Measurements from ENCODE around the gene TNFRSF19.

Gene TNFRSF19

DNA sequence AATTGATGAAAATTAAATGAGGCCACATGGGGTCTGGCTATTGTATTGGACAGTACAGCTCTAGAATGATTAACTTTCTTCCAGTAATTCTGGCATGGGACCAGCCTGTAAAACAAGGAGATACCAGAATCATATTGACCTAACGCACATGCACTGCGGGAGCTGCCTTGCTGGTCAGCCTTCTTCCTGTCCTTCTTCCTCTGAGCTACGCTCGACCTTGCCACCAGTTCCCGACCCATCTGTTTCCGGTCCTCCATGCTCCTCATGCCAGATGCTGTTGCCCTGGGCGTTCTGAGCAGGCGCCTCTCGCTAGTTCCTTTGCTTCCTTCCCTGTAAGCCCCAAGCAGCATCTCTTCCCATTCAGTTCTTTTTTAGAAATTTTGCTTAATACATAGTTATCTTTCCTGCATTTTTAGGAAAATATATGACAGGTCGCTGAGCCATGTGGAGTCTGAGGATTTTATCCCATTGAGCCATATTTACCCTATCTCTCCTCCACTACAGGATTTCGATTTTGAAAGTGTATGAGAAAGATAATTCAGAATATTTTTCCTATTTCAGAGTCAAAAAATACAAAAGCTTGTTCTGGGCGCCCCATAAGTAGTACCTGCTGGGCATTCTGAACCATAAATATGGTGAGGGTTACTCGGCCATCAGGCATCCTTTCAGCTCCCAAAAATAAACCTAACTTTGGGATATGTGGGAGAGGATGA, 38.6 kb downstream of the TNFRSF19 start:
- H3K27ac Mint-ChIP-seq: no peak overlapping the region
- peaks cover 17% of the 10 kb centered on the region for H3K4me1 Mint-ChIP-seq (ENCODE audit: low read depth)
- no peaks in the 10 kb centered on the region for H3K36me3 Mint-ChIP-seq (ENCODE audit: low read depth)
- no peaks in the 10 kb centered on the region for H3K9me3 Mint-ChIP-seq
- peaks cover 18% of the 10 kb centered on the region for H3K27me3 Mint-ChIP-seq
- H3K4me3 Mint-ChIP-seq: peak overlapping the region; percentile 53

DNA sequence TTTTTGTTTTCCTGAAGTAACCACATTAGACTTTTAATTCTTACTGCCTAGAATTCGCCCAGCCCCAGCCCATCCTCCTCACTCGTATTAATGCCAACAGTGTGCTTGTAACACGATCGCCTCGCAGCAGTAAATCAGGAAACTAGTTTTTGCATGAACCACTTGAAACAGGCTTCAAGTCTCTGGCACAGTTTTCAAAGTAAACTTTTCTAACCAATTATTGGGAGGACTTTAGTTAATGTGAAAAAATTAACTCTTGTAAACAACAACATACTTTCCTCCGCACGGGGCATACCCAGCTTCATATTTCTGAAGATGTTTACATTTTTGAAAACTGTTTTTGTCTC, 39.2 kb downstream of the TNFRSF19 start:
- Mint-ChIP-seq H3K9me3 (no peaks in the 10 kb centered on the region), H3K27me3 (peaks cover 18% of the 10 kb centered on the region), H3K4me1 (ENCODE audit: low read depth) (peaks cover 17% of the 10 kb centered on the region), H3K36me3 (ENCODE audit: low read depth) (no peaks in the 10 kb centered on the region), H3K4me3 (peak overlapping the region; percentile 53), H3K27ac (no peak overlapping the region)

DNA sequence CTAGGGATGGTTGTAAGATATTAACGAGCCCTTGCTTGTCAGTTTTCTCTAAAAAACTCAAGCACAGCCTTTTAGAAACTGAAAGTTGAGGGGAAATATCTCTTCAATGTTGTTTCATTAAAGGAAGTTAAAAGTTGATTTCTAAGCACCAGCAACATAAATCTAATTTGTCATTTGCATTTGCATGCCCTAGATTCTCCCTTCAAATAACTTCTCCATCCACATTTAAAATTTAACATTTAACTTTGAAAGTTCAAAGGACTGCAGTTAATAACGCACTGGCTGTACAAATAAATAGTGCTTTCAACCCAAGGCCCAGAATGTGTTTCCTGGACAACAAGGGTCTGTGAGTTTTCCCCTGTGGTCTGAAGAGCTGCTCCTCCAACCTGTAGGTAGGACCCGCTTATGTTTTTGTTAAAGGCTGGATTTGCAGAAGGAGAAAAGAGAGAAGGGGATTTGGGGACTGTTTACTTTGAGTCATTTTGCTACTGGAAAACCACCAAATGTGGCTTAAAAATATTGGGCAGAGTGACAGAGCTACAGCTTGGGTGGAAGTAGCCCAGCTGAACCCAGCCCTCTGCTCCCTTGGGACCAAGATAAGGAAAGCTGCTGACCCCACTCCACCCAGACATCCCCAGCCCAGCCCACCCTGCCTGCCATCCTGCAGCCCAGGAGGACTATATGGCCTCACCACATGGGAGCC, 39.8 kb downstream of the TNFRSF19 start:
- Mint-ChIP-seq H3K9me3 (no peaks in the 10 kb centered on the region), H3K27me3 (peaks cover 18% of the 10 kb centered on the region), H3K27ac (no peak overlapping the region), H3K4me3 (peak overlapping the region; percentile 30), H3K4me1 (ENCODE audit: low read depth) (peaks cover 17% of the 10 kb centered on the region), H3K36me3 (ENCODE audit: low read depth) (no peaks in the 10 kb centered on the region)

DNA sequence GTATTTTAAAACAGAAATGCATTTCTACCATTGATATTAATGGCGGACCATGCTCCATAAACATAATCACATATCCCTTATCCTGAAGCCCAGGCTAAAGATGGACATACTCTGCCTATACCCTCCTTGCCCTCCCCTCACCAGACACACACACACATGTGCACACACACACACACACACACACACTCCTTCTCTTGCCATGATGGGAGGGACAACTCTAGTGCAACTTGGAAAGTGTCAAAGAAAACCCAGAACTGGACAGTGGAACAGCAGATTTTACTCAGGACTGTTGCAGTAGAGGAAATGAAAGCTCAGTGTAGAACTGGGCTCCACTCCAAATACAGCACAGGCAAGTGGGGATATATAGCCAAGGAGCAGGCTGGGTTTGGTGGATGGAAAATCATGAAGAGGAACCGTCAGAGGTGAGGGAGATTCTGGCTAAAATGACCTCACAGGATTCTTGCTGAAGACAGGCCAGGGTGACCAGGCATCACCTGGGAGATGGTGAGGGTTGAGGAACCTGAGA, 40.8 kb downstream of the TNFRSF19 start:
- Mint-ChIP-seq H3K27ac (no peak overlapping the region), H3K27me3 (peaks cover 14% of the 10 kb centered on the region), H3K4me3 (no peak overlapping the region), H3K9me3 (no peaks in the 10 kb centered on the region), H3K36me3 (ENCODE audit: low read depth) (no peaks in the 10 kb centered on the region), H3K4me1 (ENCODE audit: low read depth) (peaks cover 17% of the 10 kb centered on the region)

DNA sequence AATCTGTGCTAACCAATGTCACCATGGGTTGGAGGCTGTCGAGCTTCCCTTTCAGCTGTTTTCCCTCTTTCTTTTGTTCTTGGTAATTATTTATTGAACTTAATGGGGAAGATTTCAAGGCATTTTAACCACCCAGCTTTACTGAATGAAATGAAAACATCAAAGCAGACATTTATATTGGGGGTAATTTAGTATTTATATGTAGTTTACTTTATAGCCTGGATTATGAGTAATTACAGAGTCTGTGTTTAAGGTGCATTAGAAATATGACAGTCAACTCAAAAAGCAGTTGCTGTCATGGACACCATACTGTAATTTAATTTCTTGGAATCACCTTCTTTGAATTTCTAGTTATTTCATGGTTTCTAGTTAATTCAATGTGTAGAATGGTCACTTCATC, 42.0 kb downstream of the TNFRSF19 start:
- Mint-ChIP-seq H3K36me3 (ENCODE audit: low read depth) (no peaks in the 10 kb centered on the region), H3K27ac (no peak overlapping the region), H3K4me1 (ENCODE audit: low read depth) (peaks cover 18% of the 10 kb centered on the region), H3K4me3 (no peak overlapping the region), H3K9me3 (no peaks in the 10 kb centered on the region), H3K27me3 (peaks cover 14% of the 10 kb centered on the region)

DNA sequence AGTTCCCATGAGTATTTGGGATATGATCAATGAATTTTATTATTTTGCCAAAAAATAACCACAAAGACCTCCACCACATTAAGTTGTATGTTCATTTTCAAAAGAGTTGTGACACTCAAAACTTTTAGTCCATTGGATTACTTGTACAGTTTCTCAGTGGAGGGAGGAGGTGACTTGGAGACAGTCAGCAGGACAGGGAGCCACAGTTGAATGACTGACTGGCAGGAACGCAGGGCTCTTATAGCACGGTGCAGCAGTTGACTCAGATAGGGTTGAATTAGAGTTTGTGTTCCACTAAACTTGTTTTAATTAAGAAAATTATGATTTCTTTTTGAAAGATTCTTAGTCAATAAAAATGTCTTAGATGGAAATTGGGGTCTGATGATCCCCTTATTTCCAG, 42.5 kb downstream of the TNFRSF19 start:
- Mint-ChIP-seq H3K4me1 (ENCODE audit: low read depth) (peaks cover 21% of the 10 kb centered on the region), H3K27ac (no peak overlapping the region), H3K4me3 (no peak overlapping the region), H3K27me3 (peaks cover 14% of the 10 kb centered on the region), H3K9me3 (no peaks in the 10 kb centered on the region), H3K36me3 (ENCODE audit: low read depth) (no peaks in the 10 kb centered on the region)

DNA sequence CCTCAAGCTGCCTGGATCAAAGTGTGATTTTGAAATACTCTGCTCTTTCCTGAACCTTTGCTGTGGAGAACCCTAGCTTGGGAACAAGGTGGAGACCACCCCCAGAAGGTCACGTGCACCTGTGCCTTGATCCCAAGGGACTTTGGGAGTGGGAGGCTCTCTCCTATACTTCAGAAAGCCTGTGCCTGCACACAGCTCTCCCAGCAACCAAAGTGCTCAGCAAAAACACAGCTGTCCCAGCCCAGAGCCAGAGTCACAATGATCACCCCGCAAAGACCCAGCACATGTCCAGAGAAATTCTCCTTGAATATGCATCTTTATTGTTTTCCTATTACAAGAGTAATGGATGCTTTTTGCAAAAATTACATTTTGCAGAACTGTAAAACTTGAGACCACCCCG, 43.4 kb downstream of the TNFRSF19 start:
- Mint-ChIP-seq H3K27me3 (peaks cover 14% of the 10 kb centered on the region), H3K36me3 (ENCODE audit: low read depth) (no peaks in the 10 kb centered on the region), H3K4me3 (no peak overlapping the region), H3K4me1 (ENCODE audit: low read depth) (peaks cover 20% of the 10 kb centered on the region), H3K9me3 (no peaks in the 10 kb centered on the region), H3K27ac (no peak overlapping the region)

DNA sequence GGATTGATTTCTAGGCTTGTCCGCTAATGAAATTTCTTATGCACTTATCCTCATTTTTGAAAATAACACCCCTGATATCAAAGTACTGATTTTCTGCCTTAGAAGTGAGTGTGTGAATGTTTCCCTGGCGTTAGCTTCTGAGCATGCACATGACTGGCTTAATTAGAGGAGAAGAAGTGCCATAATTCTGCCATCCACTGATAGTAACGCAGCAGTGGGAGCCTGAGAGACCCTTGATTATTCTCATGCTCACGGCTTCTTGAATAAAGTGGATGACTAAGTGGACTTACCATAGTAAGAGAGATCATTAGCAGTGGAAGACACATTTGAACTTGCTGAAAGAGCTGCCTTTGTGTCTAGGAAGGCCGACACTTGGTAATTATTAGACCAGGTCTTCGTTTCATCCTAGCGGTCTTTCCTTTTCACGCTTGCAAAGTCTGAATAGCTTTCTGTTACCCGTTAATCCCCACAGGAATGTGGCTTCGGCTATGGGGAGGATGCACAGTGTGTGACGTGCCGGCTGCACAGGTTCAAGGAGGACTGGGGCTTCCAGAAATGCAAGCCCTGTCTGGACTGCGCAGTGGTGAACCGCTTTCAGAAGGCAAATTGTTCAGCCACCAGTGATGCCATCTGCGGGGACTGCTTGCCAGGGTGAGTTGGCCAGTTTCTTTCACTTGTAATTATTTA, 45.3 kb downstream of the TNFRSF19 start:
- H3K27ac Mint-ChIP-seq: no peak overlapping the region
- H3K4me3 Mint-ChIP-seq: no peak overlapping the region
- no peaks in the 10 kb centered on the region for H3K36me3 Mint-ChIP-seq (ENCODE audit: low read depth)
- peaks cover 4% of the 10 kb centered on the region for H3K4me1 Mint-ChIP-seq (ENCODE audit: low read depth)
- H3K9me3 Mint-ChIP-seq: no peaks in the 10 kb centered on the region
- H3K27me3 Mint-ChIP-seq: peaks cover 7% of the 10 kb centered on the region

DNA sequence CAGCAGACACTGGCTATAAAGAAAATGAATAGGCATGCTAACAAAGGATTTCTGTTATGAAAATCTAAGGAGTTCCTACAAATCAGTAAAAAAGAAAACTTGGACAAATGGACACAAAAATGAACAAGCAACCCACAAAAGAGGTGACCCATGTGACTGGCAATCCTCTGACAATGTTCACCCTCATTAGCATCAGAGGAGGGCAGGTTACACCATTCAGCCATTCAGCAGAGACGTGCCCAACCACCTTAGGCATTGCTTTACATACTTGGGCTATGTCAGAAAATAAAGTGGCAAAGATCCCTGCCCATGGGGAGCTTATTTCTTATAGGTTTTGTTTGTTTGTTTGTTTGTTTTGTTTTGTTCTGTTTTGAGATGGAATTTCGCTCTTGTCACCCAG, 46.0 kb downstream of the TNFRSF19 start:
- Mint-ChIP-seq H3K4me1 (ENCODE audit: low read depth) (peaks cover 4% of the 10 kb centered on the region), H3K27ac (no peak overlapping the region), H3K36me3 (ENCODE audit: low read depth) (no peaks in the 10 kb centered on the region), H3K4me3 (no peak overlapping the region), H3K9me3 (no peaks in the 10 kb centered on the region), H3K27me3 (peaks cover 7% of the 10 kb centered on the region)

DNA sequence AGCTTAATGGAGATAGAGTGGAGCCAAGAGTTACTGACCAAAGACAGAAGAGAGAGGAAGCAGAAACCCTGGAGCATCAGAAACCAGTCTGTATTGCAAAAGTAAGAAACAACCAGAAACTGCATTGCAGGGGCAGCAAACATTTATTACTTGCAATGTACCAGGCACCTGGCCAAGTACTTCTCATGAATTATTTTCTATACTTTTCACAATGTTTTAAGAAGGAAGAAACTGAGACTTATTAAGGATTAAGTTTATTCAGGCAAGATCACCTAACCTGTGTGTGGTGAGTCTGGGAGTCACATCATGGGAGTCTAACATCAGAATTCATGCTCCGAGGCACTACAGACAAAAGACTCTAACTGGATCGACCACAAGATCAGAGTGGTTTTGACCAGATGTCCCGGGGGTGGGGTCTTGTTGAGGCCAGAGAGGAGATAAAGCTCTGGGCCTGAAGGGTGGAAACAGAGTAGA, 47.4 kb downstream of the TNFRSF19 start:
- H3K4me1 Mint-ChIP-seq (ENCODE audit: low read depth): peaks cover 4% of the 10 kb centered on the region
- H3K27ac Mint-ChIP-seq: no peak overlapping the region
- H3K4me3 Mint-ChIP-seq: no peak overlapping the region
- peaks cover 7% of the 10 kb centered on the region for H3K27me3 Mint-ChIP-seq
- no peaks in the 10 kb centered on the region for H3K9me3 Mint-ChIP-seq
- no peaks in the 10 kb centered on the region for H3K36me3 Mint-ChIP-seq (ENCODE audit: low read depth)

DNA sequence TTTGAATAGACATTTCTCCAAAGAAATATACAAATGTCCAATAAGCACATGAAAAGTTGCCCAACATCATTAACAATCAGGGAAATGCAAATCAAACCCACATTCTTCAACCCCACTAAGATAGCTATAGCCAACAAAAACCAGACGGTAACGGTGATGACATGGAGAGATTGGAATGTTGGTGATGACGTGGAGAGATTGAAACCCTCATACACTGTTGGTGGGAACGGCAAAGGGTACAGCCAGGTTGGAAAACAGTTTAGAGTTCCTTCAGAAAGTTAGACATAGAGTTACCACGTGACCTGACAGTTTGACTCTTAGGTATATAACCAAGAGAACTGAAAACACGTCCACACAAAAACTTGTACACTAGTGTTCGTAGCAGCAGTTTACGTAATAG, 48.1 kb downstream of the TNFRSF19 start:
- H3K27ac Mint-ChIP-seq: no peak overlapping the region
- no peak overlapping the region for H3K4me3 Mint-ChIP-seq
- H3K36me3 Mint-ChIP-seq (ENCODE audit: low read depth): no peaks in the 10 kb centered on the region
- H3K4me1 Mint-ChIP-seq (ENCODE audit: low read depth): peaks cover 4% of the 10 kb centered on the region
- H3K9me3 Mint-ChIP-seq: no peaks in the 10 kb centered on the region
- peaks cover 6% of the 10 kb centered on the region for H3K27me3 Mint-ChIP-seq

DNA sequence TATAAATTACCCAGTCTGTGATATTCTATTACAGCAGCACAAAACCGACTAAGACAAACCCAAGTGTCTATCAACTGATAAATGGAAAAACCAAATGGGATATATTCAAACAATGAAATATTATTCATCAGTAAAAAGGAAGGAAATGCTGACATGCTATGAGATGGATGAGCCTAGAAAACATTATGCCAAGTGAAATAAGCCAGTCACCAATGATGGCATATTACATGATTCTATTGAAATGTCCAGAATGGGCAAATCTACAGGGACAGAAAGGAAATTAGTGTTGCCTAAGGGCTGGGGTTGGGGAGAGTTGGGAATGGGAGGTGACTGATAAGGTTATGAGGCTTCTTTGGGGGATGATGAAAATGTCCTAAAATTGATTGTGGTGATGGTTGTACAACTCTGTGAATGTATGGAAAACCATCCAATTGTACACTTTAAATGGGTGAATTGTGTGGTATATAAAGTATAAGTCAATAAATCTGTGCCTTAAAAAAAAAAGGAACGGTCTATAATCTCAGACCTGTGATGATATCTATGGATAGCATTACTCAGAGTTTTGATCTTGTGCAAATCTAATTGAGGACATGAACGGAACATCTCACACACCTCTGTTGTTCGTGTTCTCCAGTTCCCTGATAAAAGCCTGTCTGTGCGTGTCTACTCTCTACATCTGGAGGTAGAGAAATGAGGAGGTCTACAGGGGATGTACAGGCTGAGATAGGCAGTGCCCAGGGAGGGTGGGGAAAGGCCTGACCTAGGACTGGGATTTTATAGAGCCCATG, 49.0 kb downstream of the TNFRSF19 start:
- Mint-ChIP-seq H3K4me1 (ENCODE audit: low read depth) (peaks cover 4% of the 10 kb centered on the region), H3K27ac (no peak overlapping the region), H3K4me3 (no peak overlapping the region), H3K9me3 (no peaks in the 10 kb centered on the region), H3K27me3 (no peaks in the 10 kb centered on the region), H3K36me3 (ENCODE audit: low read depth) (no peaks in the 10 kb centered on the region)

DNA sequence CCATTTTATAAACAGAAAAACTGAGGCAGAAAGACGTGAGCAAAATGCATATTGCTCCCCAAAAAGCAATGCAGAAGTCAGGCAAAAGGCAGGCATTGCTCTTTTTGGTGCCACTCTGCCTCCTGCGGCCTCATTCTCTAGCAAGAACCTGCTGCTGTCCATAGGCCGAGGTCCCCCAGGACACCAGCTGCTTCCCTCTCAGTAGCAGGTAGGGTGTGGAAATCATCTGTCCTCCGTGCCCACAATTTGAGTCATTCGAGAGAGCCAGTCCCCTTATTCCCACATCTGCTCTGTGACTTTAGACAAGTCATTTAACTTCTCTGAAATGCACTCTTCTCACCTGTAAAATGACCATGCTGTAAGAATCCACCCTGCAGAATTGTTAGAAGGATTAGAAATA, 50.0 kb downstream of the TNFRSF19 start:
- Mint-ChIP-seq H3K9me3 (no peaks in the 10 kb centered on the region), H3K27me3 (no peaks in the 10 kb centered on the region), H3K4me1 (ENCODE audit: low read depth) (peaks cover 4% of the 10 kb centered on the region), H3K36me3 (ENCODE audit: low read depth) (no peaks in the 10 kb centered on the region), H3K4me3 (no peak overlapping the region), H3K27ac (no peak overlapping the region)

DNA sequence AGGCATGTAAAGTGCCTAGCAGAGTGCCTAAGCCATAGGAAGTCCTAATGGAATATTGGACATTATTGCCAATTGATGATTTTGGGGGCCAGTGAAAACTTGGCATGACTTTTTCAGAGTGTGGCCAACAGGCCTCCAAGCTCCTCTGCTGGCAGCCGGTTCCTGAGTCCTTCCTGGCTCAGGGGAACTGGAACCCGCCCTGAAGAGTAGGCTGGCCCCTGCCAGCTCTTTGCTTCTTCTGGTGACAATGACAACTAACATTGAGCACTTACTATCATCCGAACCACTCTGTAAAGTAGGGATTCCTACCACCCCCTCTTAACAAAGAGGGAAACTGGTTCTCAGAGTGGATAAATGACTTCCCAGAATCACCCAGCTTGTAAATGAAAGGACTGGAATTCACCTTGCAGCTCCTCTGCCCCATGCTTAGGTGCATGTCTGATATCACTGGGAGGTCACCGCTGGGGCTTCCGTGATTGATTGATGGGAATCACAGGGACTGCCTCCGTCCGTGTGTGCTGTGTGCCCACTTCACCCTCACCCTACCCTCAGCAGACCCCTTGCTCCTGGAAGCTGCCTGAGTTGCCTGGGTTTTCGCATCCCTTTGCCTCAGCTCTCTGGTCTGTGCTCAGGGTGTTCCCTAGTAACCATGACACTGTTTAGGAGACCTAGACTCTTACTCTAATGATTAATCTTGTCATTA, 50.6 kb downstream of the TNFRSF19 start:
- H3K4me3 Mint-ChIP-seq: no peak overlapping the region
- H3K27ac Mint-ChIP-seq: no peak overlapping the region
- no peaks in the 10 kb centered on the region for H3K9me3 Mint-ChIP-seq
- peaks cover 4% of the 10 kb centered on the region for H3K4me1 Mint-ChIP-seq (ENCODE audit: low read depth)
- no peaks in the 10 kb centered on the region for H3K36me3 Mint-ChIP-seq (ENCODE audit: low read depth)
- no peaks in the 10 kb centered on the region for H3K27me3 Mint-ChIP-seq

Data from stimulated activated naive CD8-positive, alpha-beta T cell treated with anti-CD3 and anti-CD28 coated beads, Interleukin-15, Interleukin-2, amounts not matched to agents 100 ng/mL and 50 ng/mL, for 24 hours (primary cell).